GM23338 (cell line): ENCODE data around the gene SCUBE2. TPM values are rescaled to one million over a fixed set of nuclear protein-coding genes. Genes with fewer than 3 reads are reported as not detected.

ENCODE experiments used
- ATAC-seq: fragments of 200-7000 bp; cut with Tn5 transposase; 3 replicates; pipeline ENCODE4 v1.9.1; 2020
- DNase-seq: peaks from one replicate; pipeline ENCODE4 v3.0.0-alpha.2; 2015; ENCODE audit warnings: low spot score
- H2AFZ ChIP-seq: fragments of 200-600 bp; sonication (generic); 2 replicates; pipeline ENCODE4 v1.8.0; 2016; ENCODE audit warnings: antibody characterized with exemption, mild to moderate bottlenecking, moderate library complexity
- H3F3A ChIP-seq: fragments of 200-600 bp; sonication (generic); replicated peaks from 2 replicates; pipeline ENCODE4 v1.8.0; 2017; ENCODE audit warnings: antibody characterized with exemption, mixed run types, low read depth
- H3K27ac ChIP-seq: fragments of 200-600 bp; sonication (generic); 2 replicates; pipeline ENCODE4 v1.6.1; 2016; ENCODE audit warnings: low read depth
- H3K27me3 ChIP-seq: fragments of 200-600 bp; sonication (generic); 2 replicates; pipeline ENCODE4 v1.8.0; 2016; ENCODE audit warnings: mild to moderate bottlenecking, mixed run types, moderate library complexity; ENCODE audit not compliant: insufficient read depth
- H3K36me3 ChIP-seq: fragments of 200-600 bp; sonication (generic); 2 replicates; pipeline ENCODE4 v1.8.0; 2016; ENCODE audit warnings: mild to moderate bottlenecking; ENCODE audit not compliant: insufficient read depth
- H3K4me1 ChIP-seq: fragments of 200-600 bp; sonication (generic); 2 replicates; pipeline ENCODE4 v1.8.0; 2016; ENCODE audit warnings: mild to moderate bottlenecking, moderate library complexity; ENCODE audit not compliant: insufficient read depth
- H3K4me2 ChIP-seq: fragments of 200-600 bp; sonication (generic); 2 replicates; pipeline ENCODE4 v1.7.1; 2017; ENCODE audit warnings: mixed run types
- H3K4me3 ChIP-seq: fragments of 200-600 bp; sonication (generic); 2 replicates; pipeline ENCODE4 v1.6.1; 2016; ENCODE audit warnings: mixed run types
- H3K79me2 ChIP-seq: fragments of 200-600 bp; sonication (generic); replicated peaks from 2 replicates; pipeline ENCODE4 v1.8.0; 2017; ENCODE audit warnings: mild to moderate bottlenecking; ENCODE audit not compliant: insufficient read depth
- H3K9me2 ChIP-seq: fragments of 200-600 bp; sonication (generic); 2 replicates; pipeline ENCODE4 v1.8.0; 2017; ENCODE audit not compliant: insufficient read depth
- H4K20me1 ChIP-seq: fragments of 200-600 bp; sonication (generic); replicated peaks from 2 replicates; pipeline ENCODE4 v1.8.0; 2017; ENCODE audit warnings: mild to moderate bottlenecking; ENCODE audit not compliant: insufficient read depth
- H3K27ac Mint-ChIP-seq: 2 replicates; pipeline ENCODE4 v1.8.0; 2020; ENCODE audit warnings: inconsistent platforms, mild to moderate bottlenecking, moderate library complexity, mixed read lengths
- H3K27me3 Mint-ChIP-seq: 3 replicates; pipeline ENCODE4 v1.8.0; 2022; ENCODE audit warnings: low read depth, mild to moderate bottlenecking, moderate library complexity, mixed read lengths, inconsistent platforms; ENCODE audit not compliant: insufficient read depth, poor library complexity
- H3K36me3 Mint-ChIP-seq: 3 replicates; pipeline ENCODE4 v1.8.0; 2021; ENCODE audit warnings: low read depth, mild to moderate bottlenecking, inconsistent platforms, moderate library complexity, mixed read lengths
- H3K4me1 Mint-ChIP-seq: 3 replicates; pipeline ENCODE4 v1.8.0; 2020; ENCODE audit warnings: mild to moderate bottlenecking, inconsistent platforms, mixed read lengths
- H3K4me3 Mint-ChIP-seq: 3 replicates; pipeline ENCODE4 v1.8.0; 2021; ENCODE audit warnings: moderate library complexity, mild to moderate bottlenecking, inconsistent platforms, mixed read lengths
- H3K9me3 Mint-ChIP-seq: 3 replicates; pipeline ENCODE4 v1.8.0; 2020; ENCODE audit warnings: moderate library complexity, mild to moderate bottlenecking, inconsistent platforms, mixed read lengths
- CREB1 ChIP-seq: fragments of 250-450 bp; sonication (Bioruptor Pico); IDR thresholded peaks from 2 replicates; pipeline ENCODE4 v1.5.0; 2020; ENCODE audit warnings: low read depth, mild to moderate bottlenecking, moderate library complexity
- ETS1 ChIP-seq: IDR thresholded peaks from 2 replicates; pipeline ENCODE4 v1.6.1; 2016; ENCODE audit warnings: antibody characterized with exemption
- EZH2 ChIP-seq: fragments of 200-600 bp; sonication (generic); IDR thresholded peaks from one replicate; pipeline ENCODE4 v1.8.0; 2017; ENCODE audit warnings: antibody characterized with exemption, mild to moderate bottlenecking, low read depth; ENCODE audit not compliant: unreplicated experiment
- EZH2phosphoT487 ChIP-seq: fragments of 200-600 bp; sonication (generic); IDR thresholded peaks from one replicate; pipeline ENCODE4 v1.8.1; 2018; ENCODE audit warnings: antibody characterized with exemption; ENCODE audit not compliant: unreplicated experiment
- JUNB ChIP-seq: IDR thresholded peaks from one replicate; pipeline ENCODE4 v1.6.1; 2016; ENCODE audit warnings: antibody characterized with exemption; ENCODE audit not compliant: unreplicated experiment
- NANOG ChIP-seq: IDR thresholded peaks from 2 replicates; pipeline ENCODE4 v1.6.1; 2016; ENCODE audit warnings: antibody characterized with exemption, borderline replicate concordance
- POLR2AphosphoS5 ChIP-seq: IDR thresholded peaks from 2 replicates; pipeline ENCODE4 v1.6.1; 2016; ENCODE audit warnings: antibody characterized with exemption, low read depth
- REST ChIP-seq: IDR thresholded peaks from one replicate; pipeline ENCODE4 v1.6.1; 2018; ENCODE audit warnings: antibody characterized with exemption; ENCODE audit not compliant: unreplicated experiment
- STAT1 ChIP-seq: IDR thresholded peaks from one replicate; pipeline ENCODE4 v1.6.1; 2016; ENCODE audit warnings: antibody characterized with exemption; ENCODE audit not compliant: unreplicated experiment
- ZNF114 ChIP-seq: fragments of 250-450 bp; sonication (Bioruptor Pico); IDR thresholded peaks from 2 replicates; pipeline ENCODE4 v1.5.0; 2020; ENCODE audit warnings: mild to moderate bottlenecking, moderate library complexity
- ZNF331 ChIP-seq: fragments of 250-450 bp; sonication (Bioruptor Pico); IDR thresholded peaks from 2 replicates; pipeline ENCODE4 v1.5.0; 2020; ENCODE audit warnings: low read depth, mild to moderate bottlenecking, moderate library complexity
- polyA plus RNA-seq: library from polyadenylated mRNA; unstranded; fragments of >200 nt; fragmentation: Nextera tagmentation; extraction: Ambion mirVana; gene quantifications from 2 replicates; pipeline ENCODE4 v1.2.1, GENCODE V29; 2016
- total RNA-seq: library from RNA; depleted of rRNA; stranded (reverse); fragments of >200 nt; shearing (Covaris generic); gene quantifications from 2 replicates; pipeline ENCODE4 v1.2.3, GENCODE V29; 2014
- TF ChIP-seq, protein P1 (sequence below), 2 experiments: fragments of 200-600 bp in 1 of 2; sonication (generic) in 1 of 2; conservative IDR thresholded peaks; 2 replicates each; pipeline versions ENCODE4 v1.5.1 to v1.6.1; 2016 to 2017; ENCODE audit warnings: antibody characterized with exemption in 2 of 2, low read depth in 2 of 2, mild to moderate bottlenecking in 2 of 2, moderate library complexity in 1 of 2
- TF ChIP-seq, protein P2 (sequence below): fragments of 250-450 bp; sonication (Bioruptor Pico); IDR thresholded peaks from 2 replicates; pipeline ENCODE4 v1.5.0; 2020; ENCODE audit warnings: mild to moderate bottlenecking, moderate library complexity

Gene SCUBE2
- total and polyA plus RNA-seq, 2 experiments from 2014 or later = 0.47 to 0.63 TPM

DNA sequence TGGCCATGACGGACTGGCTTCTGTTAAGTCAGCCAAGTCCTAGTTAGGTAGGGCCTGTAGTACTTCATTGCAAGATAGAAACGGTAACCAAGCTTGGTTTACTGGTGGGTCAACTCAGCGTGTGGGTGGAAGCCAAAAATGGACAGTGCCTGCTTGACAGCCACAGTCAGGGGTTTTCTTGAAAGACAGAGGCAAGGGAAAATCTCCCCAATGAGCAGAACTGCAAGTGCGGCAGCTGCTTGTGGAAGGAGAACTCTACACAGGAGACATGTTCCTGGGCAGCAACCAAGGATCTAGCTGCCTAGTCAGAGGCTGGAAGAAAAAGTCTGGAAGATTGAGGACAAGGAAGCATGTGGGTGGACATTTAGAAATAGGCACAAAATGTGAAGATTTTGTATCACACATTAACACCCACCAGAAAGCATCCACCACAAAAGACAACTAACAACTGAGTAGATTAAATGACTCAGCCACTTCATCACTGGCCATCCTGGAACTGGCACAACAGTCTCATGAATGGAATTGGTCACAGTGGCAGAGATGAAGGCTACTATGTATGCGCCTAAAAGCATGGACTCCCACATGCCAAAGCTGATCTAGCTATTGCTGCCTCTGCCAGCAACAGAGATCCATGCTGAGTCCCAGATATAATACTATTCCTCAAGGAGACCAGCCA is 40.9 kb upstream of the SCUBE2 start:
- Histone ChIP-seq H3K4me1 (no peaks in the 10 kb centered on the region), H3F3A (no peaks in the 10 kb centered on the region), H3K27me3 (no peaks in the 10 kb centered on the region), H3K79me2 (no peaks in the 10 kb centered on the region), H4K20me1 (no peaks in the 10 kb centered on the region; the same call in 1 of the 2 replicates), H3K27ac (no peak overlapping the region), H3K9me2 (0 out of 2 replicates have a peak, but pooled peaks cover 4% of the 10 kb centered on the region), H2AFZ (no peak overlapping the region), H3K4me2 (no peak overlapping the region), H3K4me3 (no peak overlapping the region), H3K36me3 (0 out of 2 replicates have a peak, but pooled peaks cover 3% of the 10 kb centered on the region)
- Mint-ChIP-seq H3K4me3 (no peak overlapping the region), H3K4me1 (peaks cover 9% of the 10 kb centered on the region), H3K9me3 (peaks cover 3% of the 10 kb centered on the region; the same call in 2 of the 3 replicates), H3K36me3 (peaks cover 8% of the 10 kb centered on the region), H3K27me3 (peaks cover 3% of the 10 kb centered on the region), H3K27ac (peak overlapping the region; percentile 24; the same call in 1 of the 2 replicates)
- DNase-seq (no peak), ATAC-seq (no peak)
- TF ChIP-seq REST (no peak), NANOG (no peak), ETS1 (no peak), ZNF331 (CRISPR knock-in tag) (no peak), EZH2phosphoT487 (no peak), STAT1 (no peak), CREB1 (CRISPR knock-in tag) (no peak), POLR2AphosphoS5 (no peak), JUNB (no peak), EZH2 (no peak), ZNF114 (no peak)
- TF ChIP-seq, protein P1, sequence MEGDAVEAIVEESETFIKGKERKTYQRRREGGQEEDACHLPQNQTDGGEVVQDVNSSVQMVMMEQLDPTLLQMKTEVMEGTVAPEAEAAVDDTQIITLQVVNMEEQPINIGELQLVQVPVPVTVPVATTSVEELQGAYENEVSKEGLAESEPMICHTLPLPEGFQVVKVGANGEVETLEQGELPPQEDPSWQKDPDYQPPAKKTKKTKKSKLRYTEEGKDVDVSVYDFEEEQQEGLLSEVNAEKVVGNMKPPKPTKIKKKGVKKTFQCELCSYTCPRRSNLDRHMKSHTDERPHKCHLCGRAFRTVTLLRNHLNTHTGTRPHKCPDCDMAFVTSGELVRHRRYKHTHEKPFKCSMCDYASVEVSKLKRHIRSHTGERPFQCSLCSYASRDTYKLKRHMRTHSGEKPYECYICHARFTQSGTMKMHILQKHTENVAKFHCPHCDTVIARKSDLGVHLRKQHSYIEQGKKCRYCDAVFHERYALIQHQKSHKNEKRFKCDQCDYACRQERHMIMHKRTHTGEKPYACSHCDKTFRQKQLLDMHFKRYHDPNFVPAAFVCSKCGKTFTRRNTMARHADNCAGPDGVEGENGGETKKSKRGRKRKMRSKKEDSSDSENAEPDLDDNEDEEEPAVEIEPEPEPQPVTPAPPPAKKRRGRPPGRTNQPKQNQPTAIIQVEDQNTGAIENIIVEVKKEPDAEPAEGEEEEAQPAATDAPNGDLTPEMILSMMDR (conservative IDR thresholded peaks at IDR 0.05; ENCODE audit: low read depth in 2 of 2) = no peak
- TF ChIP-seq, protein P2, sequence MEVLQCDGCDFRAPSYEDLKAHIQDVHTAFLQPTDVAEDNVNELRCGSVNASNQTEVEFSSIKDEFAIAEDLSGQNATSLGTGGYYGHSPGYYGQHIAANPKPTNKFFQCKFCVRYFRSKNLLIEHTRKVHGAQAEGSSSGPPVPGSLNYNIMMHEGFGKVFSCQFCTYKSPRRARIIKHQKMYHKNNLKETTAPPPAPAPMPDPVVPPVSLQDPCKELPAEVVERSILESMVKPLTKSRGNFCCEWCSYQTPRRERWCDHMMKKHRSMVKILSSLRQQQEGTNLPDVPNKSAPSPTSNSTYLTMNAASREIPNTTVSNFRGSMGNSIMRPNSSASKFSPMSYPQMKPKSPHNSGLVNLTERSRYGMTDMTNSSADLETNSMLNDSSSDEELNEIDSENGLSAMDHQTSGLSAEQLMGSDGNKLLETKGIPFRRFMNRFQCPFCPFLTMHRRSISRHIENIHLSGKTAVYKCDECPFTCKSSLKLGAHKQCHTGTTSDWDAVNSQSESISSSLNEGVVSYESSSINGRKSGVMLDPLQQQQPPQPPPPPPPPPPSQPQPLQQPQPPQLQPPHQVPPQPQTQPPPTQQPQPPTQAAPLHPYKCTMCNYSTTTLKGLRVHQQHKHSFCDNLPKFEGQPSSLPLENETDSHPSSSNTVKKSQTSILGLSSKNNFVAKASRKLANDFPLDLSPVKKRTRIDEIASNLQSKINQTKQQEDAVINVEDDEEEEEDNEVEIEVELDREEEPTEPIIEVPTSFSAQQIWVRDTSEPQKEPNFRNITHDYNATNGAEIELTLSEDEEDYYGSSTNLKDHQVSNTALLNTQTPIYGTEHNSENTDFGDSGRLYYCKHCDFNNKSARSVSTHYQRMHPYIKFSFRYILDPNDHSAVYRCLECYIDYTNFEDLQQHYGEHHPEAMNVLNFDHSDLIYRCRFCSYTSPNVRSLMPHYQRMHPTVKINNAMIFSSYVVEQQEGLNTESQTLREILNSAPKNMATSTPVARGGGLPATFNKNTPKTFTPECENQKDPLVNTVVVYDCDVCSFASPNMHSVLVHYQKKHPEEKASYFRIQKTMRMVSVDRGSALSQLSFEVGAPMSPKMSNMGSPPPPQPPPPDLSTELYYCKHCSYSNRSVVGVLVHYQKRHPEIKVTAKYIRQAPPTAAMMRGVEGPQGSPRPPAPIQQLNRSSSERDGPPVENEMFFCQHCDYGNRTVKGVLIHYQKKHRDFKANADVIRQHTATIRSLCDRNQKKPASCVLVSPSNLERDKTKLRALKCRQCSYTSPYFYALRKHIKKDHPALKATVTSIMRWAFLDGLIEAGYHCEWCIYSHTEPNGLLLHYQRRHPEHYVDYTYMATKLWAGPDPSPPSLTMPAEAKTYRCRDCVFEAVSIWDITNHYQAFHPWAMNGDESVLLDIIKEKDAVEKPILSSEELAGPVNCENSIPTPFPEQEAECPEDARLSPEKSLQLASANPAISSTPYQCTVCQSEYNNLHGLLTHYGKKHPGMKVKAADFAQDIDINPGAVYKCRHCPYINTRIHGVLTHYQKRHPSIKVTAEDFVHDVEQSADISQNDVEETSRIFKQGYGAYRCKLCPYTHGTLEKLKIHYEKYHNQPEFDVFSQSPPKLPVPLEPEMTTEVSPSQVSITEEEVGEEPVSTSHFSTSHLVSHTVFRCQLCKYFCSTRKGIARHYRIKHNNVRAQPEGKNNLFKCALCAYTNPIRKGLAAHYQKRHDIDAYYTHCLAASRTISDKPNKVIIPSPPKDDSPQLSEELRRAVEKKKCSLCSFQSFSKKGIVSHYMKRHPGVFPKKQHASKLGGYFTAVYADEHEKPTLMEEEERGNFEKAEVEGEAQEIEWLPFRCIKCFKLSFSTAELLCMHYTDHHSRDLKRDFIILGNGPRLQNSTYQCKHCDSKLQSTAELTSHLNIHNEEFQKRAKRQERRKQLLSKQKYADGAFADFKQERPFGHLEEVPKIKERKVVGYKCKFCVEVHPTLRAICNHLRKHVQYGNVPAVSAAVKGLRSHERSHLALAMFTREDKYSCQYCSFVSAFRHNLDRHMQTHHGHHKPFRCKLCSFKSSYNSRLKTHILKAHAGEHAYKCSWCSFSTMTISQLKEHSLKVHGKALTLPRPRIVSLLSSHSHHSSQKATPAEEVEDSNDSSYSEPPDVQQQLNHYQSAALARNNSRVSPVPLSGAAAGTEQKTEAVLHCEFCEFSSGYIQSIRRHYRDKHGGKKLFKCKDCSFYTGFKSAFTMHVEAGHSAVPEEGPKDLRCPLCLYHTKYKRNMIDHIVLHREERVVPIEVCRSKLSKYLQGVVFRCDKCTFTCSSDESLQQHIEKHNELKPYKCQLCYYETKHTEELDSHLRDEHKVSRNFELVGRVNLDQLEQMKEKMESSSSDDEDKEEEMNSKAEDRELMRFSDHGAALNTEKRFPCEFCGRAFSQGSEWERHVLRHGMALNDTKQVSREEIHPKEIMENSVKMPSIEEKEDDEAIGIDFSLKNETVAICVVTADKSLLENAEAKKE (CRISPR knock-in tag) = no peak
